ENCODE data around the gene CD59. TPM values are rescaled to one million over a fixed set of nuclear protein-coding genes. Genes with fewer than 3 reads are reported as not detected.

Gene CD59
- total and polyA plus RNA-seq, 2 of the 4 experiments (the other 2 are of a cell fraction) = 765 to 1,140 TPM

GRCh38 chr11:33685082-33685481, 51.1 kb downstream of the CD59 start:
- peak overlapping the region; percentile 74; the same call in 1 of the 2 replicates for H2AK5ac ChIP-seq (ENCODE audit: low read depth, low read length)
- no peaks in the 10 kb centered on the region for H3K9me3 ChIP-seq (ENCODE audit: control insufficient read depth, insufficient read depth, low read length)
- H2BK5ac ChIP-seq (ENCODE audit: low read depth, low read length, poor library complexity, severe bottlenecking) = no peak overlapping the region
- no peaks in the 10 kb centered on the region for H4K20me1 ChIP-seq (ENCODE audit: insufficient read depth, low read length)
- peak overlapping the region; percentile 39; the same call in 1 of the 3 replicates for H2BK15ac ChIP-seq (ENCODE audit: low read depth, low read length)
- no peak overlapping the region for H3K9ac ChIP-seq (ENCODE audit: low read depth, low read length)
- peak overlapping the region; percentile 9 for H2AFZ ChIP-seq (replicated peaks; ENCODE audit: low read length, poor library complexity)
- H4K8ac ChIP-seq (ENCODE audit: low read depth in 2 of 2, low read length in 2 of 2) = peak overlapping the region in 1 of 2 experiments; percentile 44; a peak in 1 of 4 replicates
- no CpG with 5 or more reads among the region's 3 CpGs for WGBS, 2 experiments (ENCODE audit: extremely low coverage in 2 of 2, insufficient read length in 1 of 2)
- no peak overlapping the region for H3K4me3 ChIP-seq (ENCODE audit: insufficient read depth, low read depth, low read length)
- POLR2A ChIA-PET (ENCODE audit: unreplicated experiment) = no interaction called here
- 0 out of 2 replicates have a peak overlapping the region, but pooled peaks have one; percentile 43 for H2BK20ac ChIP-seq (ENCODE audit: low read depth, low read length)
- dilution Hi-C loops (cut with HindIII; ENCODE audit: low sequenced_read_pairs, unreplicated experiment) = no loop called here
- peak overlapping the region; percentile 25 for H2BK120ac ChIP-seq (ENCODE audit: low read depth, low read length)
- in situ Hi-C loops (cut with MboI; ENCODE audit: low sequenced_read_pairs) = loop anchor here (5.0 kb wide), 2 partner anchors 138 to 323 kb away; no protein-coding TSS in a partner anchor
- peak overlapping the region; percentile 4; the same call in 1 of the 2 replicates for H3K23ac ChIP-seq (ENCODE audit: low read depth, low read length)
- no peaks in the 10 kb centered on the region for H3K36me3 ChIP-seq (ENCODE audit: control insufficient read depth, insufficient read depth, low read length)
- H3K27ac ChIP-seq (ENCODE audit: insufficient read depth, low read length) = no peak overlapping the region
- BruUV-seq (replicated peaks) = no TSS peak
- no peak overlapping the region for H4K91ac ChIP-seq (ENCODE audit: insufficient read depth, low read depth, low read length)
- no peak overlapping the region for H3K4me2 ChIP-seq (ENCODE audit: low read depth, low read length)
- DNase-seq (peak; percentile 43), ATAC-seq (ENCODE audit: low read depth) (no peak)
- H4K5ac ChIP-seq (ENCODE audit: low read depth, low read length) = no peak overlapping the region
- no peak overlapping the region for H3K56ac ChIP-seq (ENCODE audit: extremely low read depth, insufficient read depth, low read length)
- peak overlapping the region; percentile 72; the same call in 1 of the 2 replicates for H3K14ac ChIP-seq (replicated peaks; ENCODE audit: low read depth, low read length)
- no peak overlapping the region for H2AK9ac ChIP-seq (replicated peaks; ENCODE audit: low read depth, low read length, poor library complexity)
- H3K4me1 ChIP-seq (ENCODE audit: control insufficient read depth, insufficient read depth, low read length) = peaks cover 11% of the 10 kb centered on the region
- no peak overlapping the region for H3K18ac ChIP-seq (ENCODE audit: low read depth, low read length)
- peak overlapping the region; percentile 54 for H3K4ac ChIP-seq (ENCODE audit: low read depth, low read length)
- H3K9me1 ChIP-seq (ENCODE audit: insufficient read depth, low read length) = peaks cover 23% of the 10 kb centered on the region
- intact Hi-C loops (cut with micrococcal nuclease) = no loop called here
- H3K79me1 ChIP-seq (ENCODE audit: low read depth in 1 of 2, low read length in 2 of 2) = peaks cover 0 to 11% of the 10 kb centered on the region in 2 experiments; a peak in 3 of 4 replicates
- TF ChIP-seq NFE2L2 (IDR thresholded peaks at IDR 0.05; ENCODE audit: low read depth, low read length) (no peak), BHLHE40 (IDR thresholded peaks at IDR 0.05; ENCODE audit: low read depth, low read length) (no peak)
- H3K27me3 ChIP-seq (ENCODE audit: control insufficient read depth, insufficient read depth, low read length) = no peaks in the 10 kb centered on the region
- CTCF ChIA-PET = interaction anchor here (0.9 to 1.4 kb wide), 3 partner anchors 16 to 308 kb away, joined by 3 to 4 read pairs (median 4); no protein-coding TSS in a partner anchor
